Measurements from ENCODE around the gene TMEM72. TPM values are rescaled to one million over a fixed set of nuclear protein-coding genes. Genes with fewer than 3 reads are reported as not detected.

Gene TMEM72
- total RNA-seq, 1 donor from 2014 or later = not detected

GRCh38 chr10:44986179-44986578, 75.0 kb downstream of the TMEM72 start:
- no peak for TF ChIP-seq CTCF (IDR thresholded peaks at IDR 0.05; ENCODE audit: borderline replicate concordance)
- no peaks in the 10 kb centered on the region for H3K9me3 ChIP-seq (replicated peaks)
- intact Hi-C loops (cut with micrococcal nuclease) = no loop called here
- H3K4me3 ChIP-seq = no peak overlapping the region
- H3K27ac ChIP-seq (replicated peaks) = peak overlapping the region; percentile 96
- H3K4me1 ChIP-seq = peaks cover 85% of the 10 kb centered on the region
- peaks cover 80% of the 10 kb centered on the region for H3K36me3 ChIP-seq
- no peak for DNase-seq
- H3K27me3 ChIP-seq (ENCODE audit: low read depth) = no peaks in the 10 kb centered on the region

Other genes with a start within 250 kb of the TMEM72 start
- gene RASSF4, start 48.5 kb downstream of the TMEM72 start, total RNA-seq = 103 TPM
- gene DEPP1, start 67.5 kb downstream of the TMEM72 start, total RNA-seq = 27.5 TPM
- 14.2 TPM for gene ZNF22, start 89.6 kb downstream of the TMEM72 start, total RNA-seq